Measurements from ENCODE around the gene SRBD1.

Gene SRBD1

DNA sequence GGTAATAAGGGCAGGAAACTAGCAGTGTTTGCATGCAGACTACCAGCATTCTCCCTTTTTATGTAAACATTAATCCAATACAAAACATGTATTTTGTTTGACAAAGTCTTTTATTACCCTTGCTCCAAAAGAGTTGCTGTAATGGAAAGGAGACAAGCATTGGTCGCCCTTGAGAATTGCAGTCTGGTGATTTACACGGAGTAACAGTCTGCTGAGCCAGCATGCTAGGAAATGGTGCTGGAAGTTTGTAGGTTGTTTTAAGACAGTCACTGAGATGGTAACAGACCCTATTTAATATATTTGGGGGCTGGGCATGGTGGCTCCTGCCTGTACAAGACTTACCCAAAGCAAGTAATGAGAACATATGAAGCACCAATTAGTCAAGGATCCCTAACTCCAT lies 37.6 kb upstream of the SRBD1 start:
- Histone ChIP-seq H3K4me3 (ENCODE audit: low read depth in 1 of 2, low read length in 2 of 2) (no peak overlapping the region), H3K4me1 (ENCODE audit: control insufficient read depth in 1 of 2, insufficient read depth in 2 of 2, low read length in 2 of 2) (peaks cover 3 to 24% of the 10 kb centered on the region in 2 donors), H3K9me3 (ENCODE audit: control insufficient read depth in 1 of 2, low read length in 2 of 2) (no peaks in the 10 kb centered on the region), H3K36me3 (ENCODE audit: control insufficient read depth in 1 of 2, insufficient read depth in 2 of 2, low read length in 2 of 2) (no peaks in the 10 kb centered on the region), H3K27me3 (ENCODE audit: low read depth, low read length) (no peaks in the 10 kb centered on the region), H3K27ac (ENCODE audit: low read length) (no peak overlapping the region)

DNA sequence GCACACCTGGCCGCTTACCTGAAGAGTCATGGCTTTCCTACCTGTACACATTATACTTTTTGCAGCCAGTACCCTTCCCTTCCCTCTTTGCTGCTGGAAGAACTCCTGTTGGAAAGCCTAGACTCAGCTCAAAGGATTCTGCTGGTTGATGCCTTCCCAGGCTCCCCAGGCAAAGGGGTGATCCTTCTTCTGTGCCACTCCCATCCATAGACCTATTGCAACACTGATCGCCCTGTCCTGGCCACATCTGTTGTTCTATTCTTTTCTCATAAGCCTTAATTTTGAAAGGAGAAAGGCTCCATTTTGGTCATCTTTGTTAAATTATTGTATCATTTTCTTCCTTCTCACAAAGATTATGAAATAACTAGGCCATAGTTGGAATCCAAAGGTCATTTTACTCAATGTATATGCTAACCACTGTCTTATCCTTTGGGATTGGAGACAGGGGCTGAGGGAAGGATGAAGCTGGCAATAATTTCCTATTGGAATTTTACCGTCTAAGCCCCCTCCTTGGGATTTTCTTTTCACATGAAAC lies 37.0 kb upstream of the SRBD1 start:
- H3K4me1 ChIP-seq (ENCODE audit: control insufficient read depth in 1 of 2, insufficient read depth in 2 of 2, low read length in 2 of 2), result peaks cover 3 to 23% of the 10 kb centered on the region in 2 donors
- H3K27ac ChIP-seq (ENCODE audit: low read length), result no peak overlapping the region
- no peak overlapping the region for H3K4me3 ChIP-seq (ENCODE audit: low read depth in 1 of 2, low read length in 2 of 2)
- H3K36me3 ChIP-seq (ENCODE audit: control insufficient read depth in 1 of 2, insufficient read depth in 2 of 2, low read length in 2 of 2), result no peaks in the 10 kb centered on the region
- H3K27me3 ChIP-seq (ENCODE audit: low read depth, low read length), result no peaks in the 10 kb centered on the region
- H3K9me3 ChIP-seq (ENCODE audit: control insufficient read depth in 1 of 2, low read length in 2 of 2), result no peaks in the 10 kb centered on the region

GRCh38 chr2:45647356-45647755 lies 36.3 kb upstream of the SRBD1 start:
- H3K4me3 ChIP-seq (ENCODE audit: low read depth in 1 of 2, low read length in 2 of 2), result no peak overlapping the region
- no peaks in the 10 kb centered on the region for H3K9me3 ChIP-seq (ENCODE audit: control insufficient read depth in 1 of 2, low read length in 2 of 2)
- no peaks in the 10 kb centered on the region for H3K36me3 ChIP-seq (ENCODE audit: control insufficient read depth in 1 of 2, insufficient read depth in 2 of 2, low read length in 2 of 2)
- H3K27ac ChIP-seq (ENCODE audit: low read length), result no peak overlapping the region
- peaks cover 3 to 21% of the 10 kb centered on the region in 2 donors for H3K4me1 ChIP-seq (ENCODE audit: control insufficient read depth in 1 of 2, insufficient read depth in 2 of 2, low read length in 2 of 2)
- no peaks in the 10 kb centered on the region for H3K27me3 ChIP-seq (ENCODE audit: low read depth, low read length)

- H3K9me3 ChIP-seq (ENCODE audit: control insufficient read depth in 1 of 2, low read length in 2 of 2), result no peaks in the 10 kb centered on the region
- H3K36me3 ChIP-seq (ENCODE audit: control insufficient read depth in 1 of 2, insufficient read depth in 2 of 2, low read length in 2 of 2), result no peaks in the 10 kb centered on the region
- no peaks in the 10 kb centered on the region for H3K27me3 ChIP-seq (ENCODE audit: low read depth, low read length)
- no peak overlapping the region for H3K27ac ChIP-seq (ENCODE audit: low read length)
- H3K4me1 ChIP-seq (ENCODE audit: control insufficient read depth in 1 of 2, insufficient read depth in 2 of 2, low read length in 2 of 2), result peaks cover 3 to 21% of the 10 kb centered on the region in 2 donors
- H3K4me3 ChIP-seq (ENCODE audit: low read depth in 1 of 2, low read length in 2 of 2), result no peak overlapping the region
Observed at GRCh38 chr2:45646289-45646688, 35.2 kb upstream of the SRBD1 start.

- Histone ChIP-seq H3K4me3 (ENCODE audit: low read depth in 1 of 2, low read length in 2 of 2) (peak overlapping the region; percentile 64), H3K27ac (ENCODE audit: low read length) (no peak overlapping the region), H3K4me1 (ENCODE audit: control insufficient read depth in 1 of 2, insufficient read depth in 2 of 2, low read length in 2 of 2) (peaks cover 3 to 21% of the 10 kb centered on the region in 2 donors), H3K36me3 (ENCODE audit: control insufficient read depth in 1 of 2, insufficient read depth in 2 of 2, low read length in 2 of 2) (no peaks in the 10 kb centered on the region), H3K9me3 (ENCODE audit: control insufficient read depth in 1 of 2, low read length in 2 of 2) (no peaks in the 10 kb centered on the region), H3K27me3 (ENCODE audit: low read depth, low read length) (no peaks in the 10 kb centered on the region)
Observed at GRCh38 chr2:45643543-45644542, 32.8 kb upstream of the SRBD1 start.

- Histone ChIP-seq H3K27ac (ENCODE audit: low read length) (no peak overlapping the region), H3K4me3 (ENCODE audit: low read depth in 1 of 2, low read length in 2 of 2) (peak overlapping the region; percentile 64), H3K27me3 (ENCODE audit: low read depth, low read length) (no peaks in the 10 kb centered on the region), H3K36me3 (ENCODE audit: control insufficient read depth in 1 of 2, insufficient read depth in 2 of 2, low read length in 2 of 2) (no peaks in the 10 kb centered on the region), H3K9me3 (ENCODE audit: control insufficient read depth in 1 of 2, low read length in 2 of 2) (no peaks in the 10 kb centered on the region), H3K4me1 (ENCODE audit: control insufficient read depth in 1 of 2, insufficient read depth in 2 of 2, low read length in 2 of 2) (peaks cover 3 to 17% of the 10 kb centered on the region in 2 donors)
Observed at GRCh38 chr2:45643095-45643494, 32.0 kb upstream of the SRBD1 start.

DNA sequence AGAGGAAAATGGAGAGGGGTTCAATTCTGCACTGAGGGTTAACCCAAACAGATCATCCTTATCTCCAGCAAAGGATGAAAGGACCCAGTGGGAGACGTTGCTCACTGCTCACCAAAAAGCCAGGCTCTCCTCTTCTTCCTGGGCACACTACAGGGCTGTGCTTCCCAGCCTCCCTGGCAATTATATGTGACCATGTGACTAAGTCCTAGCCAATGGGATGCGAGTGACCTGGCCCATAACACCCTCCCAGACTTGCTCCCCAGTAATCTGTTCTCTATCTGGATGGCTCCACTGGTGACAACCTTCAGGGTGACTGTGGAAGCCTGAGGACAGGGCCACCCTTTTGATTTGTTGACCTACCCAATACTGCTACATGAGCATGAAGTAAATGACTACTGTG lies 29.5 kb upstream of the SRBD1 start:
- no peaks in the 10 kb centered on the region for H3K9me3 ChIP-seq (ENCODE audit: control insufficient read depth in 1 of 2, low read length in 2 of 2)
- peaks cover 3 to 10% of the 10 kb centered on the region in 2 donors for H3K4me1 ChIP-seq (ENCODE audit: control insufficient read depth in 1 of 2, insufficient read depth in 2 of 2, low read length in 2 of 2)
- H3K27me3 ChIP-seq (ENCODE audit: low read depth, low read length), result no peaks in the 10 kb centered on the region
- H3K27ac ChIP-seq (ENCODE audit: low read length), result no peak overlapping the region
- H3K36me3 ChIP-seq (ENCODE audit: control insufficient read depth in 1 of 2, insufficient read depth in 2 of 2, low read length in 2 of 2), result no peaks in the 10 kb centered on the region
- H3K4me3 ChIP-seq (ENCODE audit: low read depth in 1 of 2, low read length in 2 of 2), result no peak overlapping the region

DNA sequence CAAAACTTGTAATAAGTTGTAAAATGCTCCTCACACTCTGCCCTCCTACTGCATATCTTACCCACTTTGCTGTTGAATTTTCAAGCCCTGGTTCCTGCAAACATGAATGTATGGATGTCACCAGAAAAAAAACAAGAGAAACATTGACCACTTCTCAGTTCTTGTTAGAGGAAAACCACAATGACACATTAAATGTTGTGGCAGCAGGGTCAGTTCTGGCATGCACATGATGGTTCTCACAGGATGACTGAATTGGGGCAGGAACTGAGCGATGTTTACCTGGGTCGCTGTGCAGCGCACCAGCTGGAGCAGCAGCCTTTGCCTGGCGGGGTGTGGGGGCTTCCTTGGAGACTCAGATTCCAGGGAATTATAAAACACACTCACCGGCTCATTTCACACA lies 26.4 kb upstream of the SRBD1 start:
- no peaks in the 10 kb centered on the region for H3K4me1 ChIP-seq (ENCODE audit: control insufficient read depth in 1 of 2, insufficient read depth in 2 of 2, low read length in 2 of 2)
- no peaks in the 10 kb centered on the region for H3K9me3 ChIP-seq (ENCODE audit: control insufficient read depth in 1 of 2, low read length in 2 of 2)
- H3K27ac ChIP-seq (ENCODE audit: low read length), result no peak overlapping the region
- H3K36me3 ChIP-seq (ENCODE audit: control insufficient read depth in 1 of 2, insufficient read depth in 2 of 2, low read length in 2 of 2), result no peaks in the 10 kb centered on the region
- H3K4me3 ChIP-seq (ENCODE audit: low read depth in 1 of 2, low read length in 2 of 2), result no peak overlapping the region
- H3K27me3 ChIP-seq (ENCODE audit: low read depth, low read length), result no peaks in the 10 kb centered on the region

- H3K4me1 ChIP-seq (ENCODE audit: control insufficient read depth in 1 of 2, insufficient read depth in 2 of 2, low read length in 2 of 2), result no peaks in the 10 kb centered on the region
- H3K27ac ChIP-seq (ENCODE audit: low read length), result no peak overlapping the region
- H3K9me3 ChIP-seq (ENCODE audit: control insufficient read depth in 1 of 2, low read length in 2 of 2), result no peaks in the 10 kb centered on the region
- no peaks in the 10 kb centered on the region for H3K36me3 ChIP-seq (ENCODE audit: control insufficient read depth in 1 of 2, insufficient read depth in 2 of 2, low read length in 2 of 2)
- no peak overlapping the region for H3K4me3 ChIP-seq (ENCODE audit: low read depth in 1 of 2, low read length in 2 of 2)
- H3K27me3 ChIP-seq (ENCODE audit: low read depth, low read length), result no peaks in the 10 kb centered on the region
Observed at GRCh38 chr2:45636008-45636407, 24.9 kb upstream of the SRBD1 start.

DNA sequence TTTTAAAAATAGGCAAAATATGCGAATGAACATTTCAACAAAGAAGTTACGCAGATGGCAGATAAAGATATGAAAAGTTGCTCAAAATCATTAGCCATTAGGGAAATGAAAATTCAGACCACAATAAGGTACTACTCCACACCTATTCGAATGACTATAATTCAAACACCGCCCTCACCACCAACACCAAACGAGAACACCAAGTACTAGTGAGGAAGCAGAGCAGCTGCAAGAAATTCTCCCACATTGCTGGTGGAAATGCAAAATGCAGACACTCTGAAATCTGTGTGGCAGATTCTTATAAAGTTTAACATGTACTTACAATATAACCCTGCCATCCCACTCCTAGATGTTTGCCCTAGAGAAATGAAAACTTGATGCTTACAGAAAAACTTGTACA lies 23.2 kb upstream of the SRBD1 start:
- no peaks in the 10 kb centered on the region for H3K4me1 ChIP-seq (ENCODE audit: control insufficient read depth in 1 of 2, insufficient read depth in 2 of 2, low read length in 2 of 2)
- H3K9me3 ChIP-seq (ENCODE audit: control insufficient read depth in 1 of 2, low read length in 2 of 2), result no peaks in the 10 kb centered on the region
- no peaks in the 10 kb centered on the region for H3K27me3 ChIP-seq (ENCODE audit: low read depth, low read length)
- no peaks in the 10 kb centered on the region for H3K36me3 ChIP-seq (ENCODE audit: control insufficient read depth in 1 of 2, insufficient read depth in 2 of 2, low read length in 2 of 2)
- no peak overlapping the region for H3K27ac ChIP-seq (ENCODE audit: low read length)
- H3K4me3 ChIP-seq (ENCODE audit: low read depth in 1 of 2, low read length in 2 of 2), result no peak overlapping the region

- Histone ChIP-seq H3K4me1 (ENCODE audit: control insufficient read depth in 1 of 2, insufficient read depth in 2 of 2, low read length in 2 of 2) (no peaks in the 10 kb centered on the region), H3K36me3 (ENCODE audit: control insufficient read depth in 1 of 2, insufficient read depth in 2 of 2, low read length in 2 of 2) (no peaks in the 10 kb centered on the region), H3K9me3 (ENCODE audit: control insufficient read depth in 1 of 2, low read length in 2 of 2) (no peaks in the 10 kb centered on the region), H3K27ac (ENCODE audit: low read length) (no peak overlapping the region), H3K4me3 (ENCODE audit: low read depth in 1 of 2, low read length in 2 of 2) (no peak overlapping the region), H3K27me3 (ENCODE audit: low read depth, low read length) (no peaks in the 10 kb centered on the region)
Observed at GRCh38 chr2:45631955-45632354, 20.9 kb upstream of the SRBD1 start.
